ENCODE measurements around the gene IFI16. TPM values are rescaled to one million over a fixed set of nuclear protein-coding genes. Genes with fewer than 3 reads are reported as not detected.

IFI16 gene
- total RNA-seq, 1 donor from 2014 or later = 160 TPM

- Mint-ChIP-seq H3K4me1 (no peaks in the 10 kb centered on the region), H3K36me3 (ENCODE audit: low read depth) (no peaks in the 10 kb centered on the region), H3K27me3 (no peaks in the 10 kb centered on the region), H3K4me3 (no peak overlapping the region), H3K9me3 (peaks cover 2% of the 10 kb centered on the region), H3K27ac (no peak overlapping the region)
- DNase-seq (no peak), ATAC-seq (ENCODE audit: low read depth) (no peak)
- ChIA-PET CTCF (no interaction called here), POLR2A (no interaction called here)
- intact Hi-C loops (cut with micrococcal nuclease) = no loop called here
- no peak for TF ChIP-seq CTCF (IDR thresholded peaks at IDR 0.05)
Observed at GRCh38 chr1:158972841-158973240, 36.9 kb upstream of the IFI16 start.

DNA sequence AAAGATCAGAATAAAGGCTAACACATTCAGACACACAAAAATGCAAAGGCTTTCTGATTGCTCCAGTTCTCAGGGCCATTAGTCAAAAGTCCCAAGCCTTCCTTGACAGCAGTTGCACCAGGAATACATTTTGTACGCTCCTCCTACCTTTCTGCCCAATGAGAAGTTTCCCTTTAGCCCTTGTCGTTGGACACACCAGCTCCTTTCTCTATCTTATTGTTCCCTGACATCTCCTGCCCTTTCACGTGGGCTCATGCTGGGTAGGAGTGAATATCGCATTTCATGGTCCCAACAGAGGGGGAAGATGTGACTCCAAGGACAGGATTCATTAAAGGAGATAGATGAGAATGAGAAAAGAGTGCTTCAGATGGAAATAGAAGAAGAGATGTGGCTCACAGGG lies 33.5 kb upstream of the IFI16 start:
- no peak for TF ChIP-seq CTCF (IDR thresholded peaks at IDR 0.05)
- DNase-seq = no peak
- H3K27me3 Mint-ChIP-seq = no peaks in the 10 kb centered on the region
- intact Hi-C loops (cut with micrococcal nuclease) = no loop called here
- peaks cover 5% of the 10 kb centered on the region for H3K9me3 Mint-ChIP-seq
- H3K4me1 Mint-ChIP-seq = no peaks in the 10 kb centered on the region
- ChIA-PET POLR2A (no interaction called here), CTCF (interaction anchor here (0.6 kb wide), 1 partner anchor 24 kb away, joined by 3 read pairs; no protein-coding TSS in a partner anchor)
- H3K4me3 Mint-ChIP-seq = no peak overlapping the region
- peaks cover 4% of the 10 kb centered on the region for H3K36me3 Mint-ChIP-seq (ENCODE audit: low read depth)
- H3K27ac Mint-ChIP-seq = no peak overlapping the region
- ATAC-seq (ENCODE audit: low read depth) = no peak

- TF ChIP-seq CTCF (IDR thresholded peaks at IDR 0.05) = no peak
Observed at GRCh38 chr1:158978730-158979129, 31.0 kb upstream of the IFI16 start.

DNA sequence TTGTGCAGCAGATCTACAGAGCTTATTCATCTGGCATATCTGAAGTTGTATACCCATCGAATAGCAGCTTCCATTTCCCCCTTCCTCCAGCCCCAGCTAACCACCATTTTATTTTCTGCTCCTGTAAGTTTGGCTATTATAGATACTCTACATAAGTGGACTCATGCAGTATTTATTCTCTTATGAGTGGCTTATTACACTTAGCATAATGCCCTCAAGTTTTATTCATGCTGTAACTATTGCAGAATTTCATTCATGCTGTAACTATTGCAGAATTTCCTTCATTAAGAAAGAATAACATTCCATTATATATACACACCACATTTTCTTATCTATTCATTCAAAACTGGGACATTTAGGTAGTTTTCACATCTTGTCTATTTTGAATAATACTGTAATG lies 30.5 kb upstream of the IFI16 start:
- intact Hi-C loops (cut with micrococcal nuclease) = no loop called here
- ChIA-PET POLR2A (interaction anchor here (1.3 kb wide), 1 partner anchor 861 kb away, joined by 3 read pairs; no protein-coding TSS in a partner anchor), CTCF (no interaction called here)
- Mint-ChIP-seq H3K27me3 (no peaks in the 10 kb centered on the region), H3K27ac (no peak overlapping the region), H3K4me3 (no peak overlapping the region), H3K9me3 (peaks cover 18% of the 10 kb centered on the region), H3K4me1 (no peaks in the 10 kb centered on the region), H3K36me3 (ENCODE audit: low read depth) (peaks cover 17% of the 10 kb centered on the region)
- no peak for ATAC-seq (ENCODE audit: low read depth)
- DNase-seq = no peak
- no peak for TF ChIP-seq CTCF (IDR thresholded peaks at IDR 0.05)

More at GRCh38 chr1:158978730-158979129, 31.0 kb upstream of the IFI16 start:
- ChIA-PET POLR2A (interaction anchor here (1.3 kb wide), 1 partner anchor 860 kb away, joined by 3 read pairs; no protein-coding TSS in a partner anchor), CTCF (no interaction called here)
- H3K36me3 Mint-ChIP-seq (ENCODE audit: low read depth) = peaks cover 14% of the 10 kb centered on the region
- no peak overlapping the region for H3K27ac Mint-ChIP-seq
- H3K4me3 Mint-ChIP-seq = no peak overlapping the region
- no peak for DNase-seq
- intact Hi-C loops (cut with micrococcal nuclease) = no loop called here
- no peaks in the 10 kb centered on the region for H3K27me3 Mint-ChIP-seq
- ATAC-seq (ENCODE audit: low read depth) = no peak
- H3K9me3 Mint-ChIP-seq = peaks cover 18% of the 10 kb centered on the region
- H3K4me1 Mint-ChIP-seq = no peaks in the 10 kb centered on the region

DNA sequence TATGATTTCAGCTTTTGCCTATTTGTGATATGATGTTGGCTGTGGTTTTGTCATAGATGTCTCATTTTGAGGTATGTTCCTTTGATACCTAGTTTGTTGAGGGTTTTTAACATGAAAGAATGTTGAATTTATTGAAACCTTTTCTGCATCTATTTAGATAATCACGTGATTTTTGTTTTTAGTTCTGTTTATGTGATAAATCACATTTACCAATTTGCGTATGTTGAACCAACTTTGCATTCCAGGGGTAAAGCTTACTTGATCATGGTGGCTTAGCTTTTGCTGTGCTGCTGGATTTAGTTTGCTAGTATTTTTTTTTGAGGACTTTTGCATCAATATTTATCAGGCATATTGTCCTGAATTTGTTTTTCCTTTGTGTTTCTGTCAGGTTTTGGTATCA lies 26.5 kb upstream of the IFI16 start:
- peaks cover 18% of the 10 kb centered on the region for H3K9me3 Mint-ChIP-seq
- peaks cover 2% of the 10 kb centered on the region for H3K27me3 Mint-ChIP-seq
- ChIA-PET POLR2A (no interaction called here), CTCF (no interaction called here)
- no peaks in the 10 kb centered on the region for H3K4me1 Mint-ChIP-seq
- DNase-seq (no peak), ATAC-seq (ENCODE audit: low read depth) (no peak)
- H3K36me3 Mint-ChIP-seq (ENCODE audit: low read depth) = peaks cover 21% of the 10 kb centered on the region
- intact Hi-C loops (cut with micrococcal nuclease) = no loop called here
- no peak for TF ChIP-seq CTCF (IDR thresholded peaks at IDR 0.05)
- H3K4me3 Mint-ChIP-seq = no peak overlapping the region
- no peak overlapping the region for H3K27ac Mint-ChIP-seq

Data from activated B cell treated with CpG ODN at 0.5 μM for 24 hours (primary cell).